MM.1S (cell line): Measurements from ENCODE around the gene PER2.

Source experiments
- CTCF ChIP-seq: fragments of 300-600 bp; sonication (generic); IDR thresholded peaks from 2 replicates; pipeline ENCODE4 v1.5.1; 2016; ENCODE audit warnings: antibody characterized with exemption, low read length, mixed read lengths
- EZH2 ChIP-seq: fragments of 300-600 bp; sonication (generic); optimal IDR thresholded peaks from 2 replicates; pipeline ENCODE3; 2017; ENCODE audit warnings: low read depth, mild to moderate bottlenecking, antibody characterized with exemption, low read length, mixed read lengths
- EZH2phosphoT487 ChIP-seq: fragments of 300-600 bp; sonication (generic); IDR thresholded peaks from 2 replicates; pipeline ENCODE4 v1.6.1; 2018; ENCODE audit warnings: antibody characterized with exemption, low read length

GRCh38 chr2:238280083-238280825 is 8.2 kb downstream of the PER2 start:
- TF ChIP-seq CTCF (no peak), EZH2phosphoT487 (no peak), EZH2 (no peak)
